ENCODE results near the gene RUNX2.

- TF ChIP-seq CTCF (conservative IDR thresholded peaks at IDR 0.05; ENCODE audit: low read length) (no peak), EZH2phosphoT487 (IDR thresholded peaks at IDR 0.05; ENCODE audit: borderline replicate concordance, low read depth, low read length) (no peak)
Observed at GRCh38 chr6:45572833-45573232, 244.7 kb downstream of the RUNX2 start.

All from OCI-LY7 (cell line).